GM18868 (cell line): ENCODE measurements around the gene HDDC2.

Experiments used
- ATAC-seq: cut with Tn5 transposase; IDR thresholded peaks from one replicate; pipeline ENCODE4 v1.9.1; 2021; ENCODE audit warnings: mild to moderate bottlenecking, moderate library complexity; ENCODE audit not compliant: unreplicated experiment

Gene HDDC2

DNA sequence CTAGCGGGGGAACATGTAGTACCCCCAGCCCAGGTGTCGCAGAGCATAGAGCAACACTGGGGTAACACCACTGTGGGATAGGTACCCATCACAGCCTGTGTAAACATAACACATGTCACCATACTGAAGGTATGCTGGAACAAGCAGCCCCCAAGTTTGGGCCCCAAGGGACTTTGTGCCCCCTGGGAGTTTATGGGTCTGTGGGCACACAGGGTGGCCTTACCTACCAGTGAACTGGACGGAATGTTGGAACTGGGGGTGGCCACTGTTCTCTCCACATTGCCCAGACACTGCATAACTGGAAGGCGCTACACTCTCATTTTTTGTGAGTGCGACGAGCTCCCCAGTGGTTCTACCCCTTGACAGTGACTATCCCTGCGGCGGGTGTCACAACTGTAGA is 28.5 kb downstream of the HDDC2 start:
- no peak for ATAC-seq

DNA sequence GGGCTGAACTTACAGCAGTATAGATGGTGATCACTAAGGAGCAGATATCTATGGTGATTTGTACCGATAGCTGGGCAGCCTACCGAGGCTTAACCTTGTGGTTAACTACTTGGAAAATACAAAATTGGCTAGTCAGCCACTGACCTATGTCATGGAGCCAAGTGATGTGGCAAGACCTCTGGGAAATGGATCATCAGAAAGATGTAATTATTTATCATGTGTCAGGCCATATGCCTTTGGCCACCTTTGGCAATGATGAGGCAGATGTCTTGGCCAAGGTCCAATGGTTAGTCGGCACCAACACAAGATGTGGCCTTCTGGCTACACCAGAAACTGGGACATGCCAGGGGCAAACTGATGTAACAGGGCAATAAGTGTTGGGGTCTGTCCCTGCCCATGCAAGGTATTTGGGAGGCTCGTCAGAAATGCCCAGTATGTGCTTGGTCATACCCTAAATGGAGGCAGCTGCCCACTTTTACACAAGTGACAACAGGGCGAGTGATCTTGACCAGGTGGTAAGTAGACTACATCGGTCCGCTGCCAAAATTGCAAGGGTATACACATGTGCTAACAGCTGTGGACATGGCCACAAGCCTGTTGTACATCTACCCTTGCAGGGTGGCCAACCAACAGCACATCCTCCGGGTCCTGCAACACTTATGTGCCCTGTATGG is 30.1 kb downstream of the HDDC2 start:
- ATAC-seq: no peak

DNA sequence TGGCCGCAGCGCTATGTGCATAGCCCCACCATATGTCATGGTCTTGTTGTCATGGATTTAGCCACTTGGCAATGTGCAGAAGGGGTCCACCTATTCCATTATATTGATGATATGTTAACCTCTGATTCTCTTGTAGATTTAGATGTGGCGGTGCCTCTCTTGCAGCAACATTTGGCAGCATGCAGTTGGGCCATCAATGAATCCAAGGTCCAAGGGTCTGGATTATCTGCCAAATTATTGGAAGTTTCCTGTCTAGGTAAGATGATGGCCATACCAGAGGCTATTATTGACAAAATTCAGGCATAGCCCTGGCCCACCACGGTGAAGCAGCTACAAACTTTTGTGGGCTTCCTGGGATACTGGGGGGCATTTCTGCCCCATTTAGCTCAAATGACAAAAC is 31.4 kb downstream of the HDDC2 start:
- ATAC-seq: no peak

DNA sequence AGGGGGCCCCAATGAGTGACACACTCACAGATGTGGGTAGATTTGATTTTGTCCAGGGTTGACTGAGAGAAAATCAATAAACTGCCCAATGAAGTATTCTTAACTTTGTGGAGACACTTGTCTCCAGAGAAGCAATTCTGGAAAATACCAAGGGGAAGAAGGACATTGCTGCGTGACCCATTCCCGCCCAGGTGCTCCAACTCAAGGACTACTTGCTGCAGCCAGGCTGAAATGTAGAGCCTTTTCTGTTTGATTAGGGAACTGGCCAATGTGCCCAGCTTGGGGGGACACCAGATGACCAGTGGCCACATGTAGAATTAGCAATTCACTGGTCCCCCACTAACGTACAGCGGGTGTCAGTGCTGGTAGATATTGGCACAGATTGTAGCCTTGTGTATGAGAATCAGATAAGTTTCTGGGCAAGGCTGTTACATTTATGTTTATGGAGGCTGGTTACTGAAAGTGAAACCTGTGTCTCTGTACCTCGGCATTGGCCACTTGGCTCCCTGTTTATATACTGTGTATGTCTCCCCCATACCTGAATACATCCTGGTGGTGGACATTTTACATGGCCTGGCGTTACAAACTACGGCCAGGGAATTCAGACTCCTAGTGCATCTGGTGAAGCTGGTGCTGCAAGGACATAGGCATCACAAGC is 32.3 kb downstream of the HDDC2 start:
- ATAC-seq: no peak

DNA sequence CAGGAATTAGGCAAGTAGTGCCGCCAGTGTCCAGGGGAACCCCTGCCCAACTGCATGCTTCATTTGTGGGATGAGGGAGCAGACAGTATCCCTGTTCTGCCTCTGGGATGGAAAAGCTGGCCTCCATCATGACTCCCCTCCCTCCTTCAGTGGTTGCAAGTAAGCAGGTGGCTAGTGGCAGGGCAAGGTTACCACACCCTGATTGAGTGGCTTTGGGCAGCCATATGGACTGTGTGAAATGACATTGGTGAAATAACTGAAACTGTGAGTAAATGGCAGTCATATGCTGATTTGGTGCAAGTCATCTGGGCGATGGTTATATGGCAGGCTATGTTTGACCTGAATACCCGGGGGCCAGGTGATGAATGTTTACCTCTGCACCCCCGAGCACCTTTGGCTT is 33.0 kb downstream of the HDDC2 start:
- no peak for ATAC-seq

DNA sequence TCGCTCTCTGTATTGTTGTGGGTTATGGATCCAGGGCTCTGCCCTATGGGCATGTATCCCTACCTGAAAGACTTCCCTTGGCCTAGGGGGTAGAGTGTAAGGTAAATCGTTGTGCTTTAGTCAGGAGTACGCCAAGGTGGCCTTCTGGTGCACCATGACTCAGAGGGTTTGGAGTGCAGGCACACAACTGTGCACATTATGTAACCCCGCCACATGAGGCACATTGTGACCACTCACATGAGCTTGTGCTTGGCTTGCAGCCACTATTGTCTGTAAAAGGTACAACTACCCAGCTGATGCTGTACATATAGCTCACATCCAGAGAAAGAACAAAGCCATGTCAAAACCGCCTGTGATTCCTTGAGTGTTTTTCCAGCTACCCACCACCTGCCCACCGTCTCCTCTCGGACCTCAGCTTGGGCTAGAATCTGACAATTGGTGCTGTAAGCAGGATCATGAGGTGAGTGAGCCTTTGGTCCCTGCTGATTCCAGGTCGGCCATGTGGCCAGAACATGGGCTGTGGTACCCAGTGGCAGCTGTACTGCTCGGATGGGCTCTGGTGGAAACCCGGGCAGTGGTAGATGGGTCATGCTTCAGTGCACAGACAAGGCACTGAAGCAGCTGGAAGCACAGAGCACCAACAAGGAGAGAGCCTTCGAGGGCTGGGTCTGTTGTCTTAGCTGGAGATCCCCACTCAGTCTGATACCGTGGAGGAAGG is 33.8 kb downstream of the HDDC2 start:
- ATAC-seq: no peak

DNA sequence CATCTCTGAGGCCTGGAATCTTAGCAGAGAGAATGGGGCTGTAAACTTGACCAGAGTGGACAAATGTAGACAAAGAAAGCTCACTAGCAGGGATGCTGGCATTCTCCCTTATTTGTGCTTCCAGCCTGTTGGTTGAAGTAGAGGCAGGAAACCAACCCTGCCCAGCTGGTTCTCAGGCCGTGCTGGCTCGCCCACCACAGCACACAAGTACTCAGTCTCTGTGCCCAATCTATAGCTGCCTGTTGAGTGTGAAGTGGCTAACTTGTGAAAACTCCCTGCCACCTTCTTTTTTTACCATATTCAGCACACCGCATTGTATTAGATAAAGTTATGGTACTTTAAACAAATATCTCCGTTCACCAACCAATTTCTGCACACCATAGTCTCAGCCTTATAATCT is 37.3 kb downstream of the HDDC2 start:
- no peak for ATAC-seq

DNA sequence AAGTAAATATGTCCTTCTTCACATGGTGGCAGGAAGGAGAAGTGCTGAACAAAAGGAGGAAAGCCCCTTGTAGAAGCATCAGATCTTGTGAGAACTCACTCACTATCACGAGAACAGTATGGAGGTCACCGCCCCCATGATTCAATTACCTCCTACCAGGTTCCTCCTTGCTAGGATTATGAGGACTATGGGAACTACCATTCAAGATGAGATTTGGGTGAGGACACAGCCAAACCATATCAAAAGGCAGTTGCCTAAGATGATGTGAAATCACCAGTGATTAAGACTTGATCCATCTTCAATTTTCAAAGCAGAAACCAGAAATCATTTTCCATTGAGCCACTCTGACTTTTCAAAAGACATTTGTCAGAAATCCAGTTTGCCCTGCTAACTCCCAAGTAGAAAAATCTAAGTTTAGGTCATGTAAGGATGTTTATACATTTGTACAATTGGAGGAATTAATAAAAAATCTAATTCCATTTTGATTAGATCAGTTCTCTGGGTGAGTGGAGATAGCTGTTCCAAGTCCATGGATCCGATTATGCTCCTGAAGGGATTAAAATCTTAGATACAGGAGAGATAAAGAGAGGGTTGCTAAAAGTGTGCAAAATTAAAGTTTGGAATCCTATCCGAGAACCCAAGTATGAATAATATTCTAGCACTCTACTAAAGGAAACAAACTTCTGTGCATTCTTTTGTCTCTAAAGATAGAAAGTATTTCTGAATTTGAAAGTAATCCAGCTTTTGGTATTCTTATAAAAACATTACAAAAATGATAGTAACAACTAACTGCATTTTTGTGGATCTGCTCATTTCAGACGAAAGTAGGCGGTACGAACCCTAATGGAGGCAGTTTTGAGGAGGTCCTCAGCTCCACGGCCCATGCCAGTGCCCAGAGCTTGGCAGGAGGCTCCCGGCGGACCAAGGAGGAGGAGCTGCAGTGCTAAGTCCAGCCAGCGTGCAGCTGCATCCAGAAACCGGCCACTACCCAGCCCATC is 39.5 kb downstream of the HDDC2 start:
- ATAC-seq: no peak

DNA sequence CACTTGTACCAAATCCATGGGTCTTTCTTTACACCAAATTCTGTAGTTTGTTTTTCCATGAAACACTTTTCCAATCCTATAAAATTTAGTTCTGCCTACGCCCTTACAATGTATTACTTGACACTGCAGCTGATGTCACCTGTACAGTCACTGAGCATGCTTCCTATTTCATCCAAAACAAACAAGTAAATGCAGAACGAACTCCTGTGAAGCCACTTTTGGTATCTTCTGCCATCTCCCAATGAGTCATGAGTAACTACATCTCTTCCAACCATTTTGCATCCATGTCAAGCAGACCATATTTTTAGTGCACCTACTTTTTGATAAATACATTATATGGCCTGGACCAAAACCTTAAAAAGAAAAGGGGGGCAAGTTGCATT is 42.4 kb downstream of the HDDC2 start:
- ATAC-seq: no peak

DNA sequence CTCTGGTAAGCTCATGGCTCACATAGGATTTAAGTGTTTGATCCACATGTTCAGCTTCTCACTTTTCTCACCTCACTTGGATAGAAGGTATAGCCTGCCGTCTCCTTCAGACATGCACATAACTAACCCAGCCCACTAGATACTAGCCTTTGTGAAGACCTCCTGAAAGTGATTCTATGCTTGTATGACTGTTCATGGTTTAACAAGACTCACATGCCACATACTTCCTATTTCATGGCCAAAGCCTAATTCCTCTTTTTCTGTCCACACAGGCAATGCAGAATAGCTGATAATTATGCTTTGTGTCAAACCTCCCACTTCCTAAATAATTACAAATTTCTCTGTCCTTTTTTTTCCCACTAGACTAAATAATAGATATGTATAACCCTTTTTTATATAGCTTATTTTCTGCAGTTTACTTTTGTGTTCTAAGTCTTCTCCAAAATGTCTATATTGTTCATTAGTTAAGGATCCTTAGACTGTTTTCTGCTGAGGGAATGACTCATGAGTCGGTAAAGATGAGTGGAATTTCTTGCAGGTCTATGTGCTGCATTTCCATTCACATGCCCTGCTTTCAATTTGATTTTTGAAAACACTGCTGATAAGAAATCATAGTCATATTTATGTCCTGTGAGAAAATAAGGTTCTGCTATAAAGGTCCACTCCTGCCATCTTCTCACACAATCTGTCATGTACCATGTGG is 43.0 kb downstream of the HDDC2 start:
- ATAC-seq: no peak

DNA sequence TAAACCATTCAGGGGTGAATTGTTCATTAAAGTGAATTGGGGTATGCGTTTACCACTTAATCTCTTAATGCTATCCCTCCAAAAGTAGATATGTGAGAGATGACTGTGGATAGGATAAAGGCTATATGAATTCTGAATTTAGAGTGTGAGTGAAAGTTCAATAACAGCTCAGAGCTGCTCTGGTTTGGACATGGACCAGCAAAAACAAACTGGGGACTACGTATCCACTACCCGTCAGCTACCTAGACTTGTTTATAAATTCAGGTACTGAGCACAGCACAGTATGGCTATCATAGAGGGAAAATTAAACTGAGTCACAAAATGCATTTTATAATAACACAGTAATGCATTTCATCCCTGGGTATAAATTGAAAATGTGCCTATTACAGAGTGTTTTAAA is 44.4 kb downstream of the HDDC2 start:
- ATAC-seq: no peak

DNA sequence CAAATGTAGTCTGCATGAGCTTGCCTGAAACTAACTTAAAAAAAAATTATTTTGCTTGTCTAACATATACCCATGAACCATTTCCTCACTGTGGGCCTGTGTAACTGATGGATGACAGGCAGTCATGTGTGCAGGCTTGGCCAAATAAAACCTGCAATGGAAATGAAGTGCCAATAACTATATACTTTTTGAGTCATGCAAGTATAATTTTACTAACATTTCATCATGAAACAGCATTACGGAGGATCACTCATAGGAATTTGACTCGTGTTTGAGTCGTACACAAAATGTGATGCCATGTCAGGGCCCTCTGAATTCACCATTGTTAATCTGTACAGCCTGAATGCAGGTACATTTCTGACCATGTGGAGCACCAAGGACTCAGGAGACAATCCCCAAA is 46.6 kb downstream of the HDDC2 start:
- no peak for ATAC-seq

DNA sequence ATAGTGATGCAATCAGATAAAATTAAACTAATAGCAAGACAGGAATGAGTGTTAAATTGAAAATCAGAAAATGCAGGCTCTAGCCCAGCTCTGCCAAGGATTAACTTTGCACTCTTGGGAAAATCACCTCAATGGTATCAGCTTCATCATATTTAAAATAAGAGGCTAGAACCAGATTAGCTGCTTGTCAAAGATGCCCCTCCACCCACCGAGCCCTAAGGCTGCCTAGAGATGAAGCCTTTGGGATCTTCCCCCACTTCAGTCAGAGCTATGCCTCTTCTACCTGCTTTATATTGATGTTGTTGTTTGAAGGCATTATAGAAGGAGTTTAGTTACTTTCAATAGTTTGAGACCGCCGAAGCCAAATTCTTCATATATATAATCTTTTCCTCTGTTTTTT is 47.4 kb downstream of the HDDC2 start:
- no peak for ATAC-seq

DNA sequence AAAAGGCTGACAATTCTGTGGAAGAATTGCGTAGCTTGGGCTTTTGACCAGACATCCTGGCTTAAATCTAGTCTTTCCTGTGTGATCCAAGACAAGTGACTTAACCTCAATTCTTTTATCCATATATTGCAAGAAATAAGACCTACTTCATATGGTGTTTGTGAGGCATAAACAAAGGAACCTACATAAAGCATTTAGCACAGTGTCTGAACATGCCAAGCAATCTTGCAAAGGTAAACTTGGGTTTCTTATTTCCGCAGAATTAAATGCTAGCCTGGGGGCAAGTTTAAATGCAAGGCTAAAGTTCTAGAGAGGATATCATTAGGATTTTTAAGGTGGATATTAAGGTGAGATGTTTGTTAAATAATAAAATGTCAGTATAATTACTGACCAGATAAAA is 47.9 kb downstream of the HDDC2 start:
- no peak for ATAC-seq

DNA sequence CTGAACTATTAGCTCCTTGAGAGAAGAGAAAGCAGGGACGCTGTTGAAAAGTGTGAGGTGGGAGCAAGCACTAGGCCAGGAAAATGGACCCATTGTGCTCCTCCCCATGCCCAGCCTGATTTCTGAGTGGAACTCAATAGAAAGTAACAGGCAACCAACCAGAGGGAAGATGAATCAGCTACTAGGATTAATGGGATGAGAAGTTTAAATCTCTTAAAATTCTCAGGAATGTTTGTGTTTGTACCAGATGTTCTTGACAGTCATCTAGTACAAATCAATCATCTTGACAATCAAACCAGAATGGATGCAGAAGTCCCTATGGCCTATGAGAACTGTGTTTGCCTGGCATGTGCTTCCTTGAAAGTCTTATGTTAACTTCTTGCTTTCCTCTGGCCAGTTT is 48.9 kb downstream of the HDDC2 start:
- ATAC-seq: no peak

DNA sequence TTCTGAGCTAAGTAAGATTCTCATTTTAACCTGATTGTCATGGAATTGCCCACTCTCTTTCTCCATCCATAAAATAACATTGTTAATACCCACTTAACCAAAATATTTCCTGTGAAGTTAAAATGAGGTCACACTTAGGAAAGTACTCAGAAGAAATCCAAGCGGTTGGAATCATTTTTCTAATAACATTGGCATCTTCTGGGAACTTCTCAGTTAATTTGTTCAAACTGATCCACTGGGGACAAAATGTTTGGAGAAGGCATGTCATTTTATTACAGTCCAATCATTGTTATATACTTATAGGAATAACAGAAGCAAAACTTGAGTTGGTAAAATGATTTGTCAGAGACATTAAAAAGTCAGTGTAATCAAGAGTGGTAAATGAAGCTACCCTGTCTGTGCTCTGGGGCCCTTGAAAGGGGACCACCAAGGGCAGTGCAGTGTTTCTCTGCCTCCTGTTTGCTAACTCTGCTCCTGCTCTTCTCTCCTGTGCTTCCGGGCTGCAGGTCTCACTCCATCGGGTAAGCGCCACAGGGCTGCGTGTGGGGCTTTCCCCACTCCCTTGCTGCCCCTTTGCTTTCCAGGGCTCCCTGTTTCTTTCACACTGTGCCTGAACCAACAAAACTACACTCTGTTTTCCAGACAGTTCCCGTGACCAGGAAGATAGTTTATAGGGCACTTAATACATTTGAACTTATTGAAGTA is 50.1 kb downstream of the HDDC2 start:
- ATAC-seq: peak; percentile 73

DNA sequence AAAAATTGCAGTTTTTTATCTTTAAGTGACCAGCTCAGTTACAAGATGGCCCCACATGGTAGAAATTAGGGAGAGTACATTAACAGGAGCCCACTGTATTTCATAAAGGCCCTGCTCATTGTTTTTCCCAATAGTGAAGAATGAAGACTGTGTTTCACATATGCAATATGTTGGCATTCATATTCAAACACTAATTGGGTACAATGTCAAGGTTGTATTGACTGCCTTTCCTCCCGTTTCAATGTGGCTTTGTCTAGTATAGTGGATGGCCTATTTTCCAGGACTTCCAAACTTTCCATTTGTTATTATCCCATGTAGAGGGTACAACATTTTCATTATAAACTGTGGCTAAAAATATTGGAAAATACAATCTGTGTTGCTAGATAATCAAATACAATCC is 51.3 kb downstream of the HDDC2 start:
- ATAC-seq: no peak

DNA sequence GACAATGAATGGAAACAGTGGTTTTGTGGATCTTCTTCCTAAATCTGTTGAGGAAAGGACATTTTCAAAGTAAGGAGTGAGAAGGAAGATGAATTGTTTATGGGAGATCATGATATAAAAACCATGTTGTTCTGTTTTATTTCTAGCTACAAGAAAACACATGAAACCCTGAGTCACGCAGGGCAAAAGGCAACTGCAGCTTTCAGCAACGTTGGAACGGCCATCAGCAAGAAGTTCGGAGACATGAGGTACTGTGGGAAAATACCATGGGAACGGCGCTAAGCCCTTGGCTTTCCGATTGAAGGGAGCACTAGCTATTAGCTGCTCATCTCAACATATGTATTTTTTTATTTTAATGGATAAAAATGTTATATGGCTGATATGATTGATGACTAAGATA is 53.6 kb downstream of the HDDC2 start:
- ATAC-seq: no peak

DNA sequence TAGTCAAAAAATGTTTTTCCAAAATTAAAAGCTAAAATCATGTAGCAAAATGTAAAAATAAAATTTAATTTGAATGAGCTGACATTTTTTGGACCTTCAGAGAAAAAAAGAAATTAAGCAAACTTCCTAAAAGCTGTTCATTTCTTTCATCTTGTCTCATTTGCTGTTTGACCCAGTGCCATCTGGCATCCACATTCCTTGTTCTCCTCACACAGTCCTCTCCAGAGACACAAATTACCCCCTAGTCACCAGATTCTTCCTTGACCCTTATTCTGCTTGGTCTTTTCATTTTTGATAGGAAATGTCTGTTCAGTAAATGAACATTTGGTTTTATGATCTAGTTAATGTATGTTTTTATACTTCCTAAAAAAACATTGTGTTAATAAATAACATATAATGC is 55.2 kb downstream of the HDDC2 start:
- no peak for ATAC-seq
